Skeletal muscle satellite cell (primary cell): Measurements from ENCODE around the gene ZNF280C. TPM values are rescaled to one million over a fixed set of nuclear protein-coding genes. Genes with fewer than 3 reads are reported as not detected.

Source experiments
- H3K27me3 ChIP-seq: 2 replicates; pipeline ENCODE4 v1.7.0; 2013; ENCODE audit warnings: low read length; ENCODE audit not compliant: control insufficient read depth, insufficient read depth
- H3K36me3 ChIP-seq: 2 replicates; pipeline ENCODE4 v1.7.0; 2013; ENCODE audit warnings: mild to moderate bottlenecking, control low read depth, low read length; ENCODE audit not compliant: insufficient read depth
- H3K4me1 ChIP-seq: 2 replicates; pipeline ENCODE4 v1.7.0; 2013; ENCODE audit warnings: low read length; ENCODE audit not compliant: control insufficient read depth, insufficient read depth
- H3K4me2 ChIP-seq: 2 replicates; pipeline ENCODE4 v1.7.0; 2013; ENCODE audit warnings: mild to moderate bottlenecking, low read length
- H3K4me3 ChIP-seq: 2 replicates; pipeline ENCODE4 v1.7.0; 2013; ENCODE audit warnings: low read length
- H3K9ac ChIP-seq: 2 replicates; pipeline ENCODE4 v1.7.0; 2013; ENCODE audit warnings: mild to moderate bottlenecking, low read depth, low read length, moderate library complexity
- H3K9me3 ChIP-seq: replicated peaks from 2 replicates; pipeline ENCODE4 v1.7.0; 2013; ENCODE audit warnings: mild to moderate bottlenecking, control low read depth, low read length
- total RNA-seq: library from RNA; depleted of rRNA; stranded (reverse); fragments of >200 nt; gene quantifications from 2 replicates; pipeline ENCODE4 v1.2.3, GENCODE V29; 2012; rRNA removed

The ZNF280C gene
- total RNA-seq, result 5.5 and 5.8 TPM in 2 replicates

GRCh38 chrX:130268449-130269170, at the start of gene ZNF280C:
Gene ZNF280C (minus strand): TSS chrX:130268899. CDS start chrX:130260449, 8,450 bp downstream.
- Histone ChIP-seq H3K4me3 (peak within 1 kb of the TSS; percentile 85), H3K27me3 (no peaks in the 10 kb centered on the region)

GRCh38 chrX:130304587-130305368, 36.1 kb upstream of the ZNF280C start:
- Histone ChIP-seq H3K9me3 (no peaks in the 10 kb centered on the region), H3K4me1 (no peaks in the 10 kb centered on the region), H3K27me3 (no peaks in the 10 kb centered on the region), H3K4me3 (no peak overlapping the region), H3K9ac (no peak overlapping the region), H3K4me2 (no peak overlapping the region), H3K36me3 (no peaks in the 10 kb centered on the region)

More at GRCh38 chrX:130268449-130269170, at the start of gene ZNF280C:
- Histone ChIP-seq H3K4me1 (no peaks in the 10 kb centered on the region), H3K36me3 (no peaks in the 10 kb centered on the region), H3K9ac (peak within 1 kb of the TSS; percentile 82), H3K9me3 (peaks cover 6% of the 10 kb centered on the region), H3K4me2 (peak within 1 kb of the TSS; percentile 78)

GRCh38 chrX:130301977-130302376, 33.3 kb upstream of the ZNF280C start:
- Histone ChIP-seq H3K4me3 (no peak overlapping the region), H3K9me3 (no peaks in the 10 kb centered on the region), H3K27me3 (no peaks in the 10 kb centered on the region), H3K36me3 (no peaks in the 10 kb centered on the region), H3K4me1 (no peaks in the 10 kb centered on the region), H3K9ac (no peak overlapping the region), H3K4me2 (no peak overlapping the region)

- Histone ChIP-seq H3K4me2 (no peak overlapping the region), H3K27me3 (no peaks in the 10 kb centered on the region), H3K9ac (no peak overlapping the region), H3K4me3 (no peak overlapping the region), H3K36me3 (no peaks in the 10 kb centered on the region), H3K9me3 (no peaks in the 10 kb centered on the region), H3K4me1 (peaks cover under 1% of the 10 kb centered on the region)
These were observed 32.7 kb upstream of the ZNF280C start for GRCh38 chrX:130301405-130301804.

- Histone ChIP-seq H3K4me2 (no peak overlapping the region), H3K36me3 (no peaks in the 10 kb centered on the region), H3K9ac (no peak overlapping the region), H3K9me3 (no peaks in the 10 kb centered on the region), H3K4me1 (peaks cover 10% of the 10 kb centered on the region), H3K4me3 (no peak overlapping the region), H3K27me3 (no peaks in the 10 kb centered on the region)
These were observed 31.2 kb upstream of the ZNF280C start for GRCh38 chrX:130300010-130300282.

GRCh38 chrX:130299279-130300009, 30.7 kb upstream of the ZNF280C start:
- Histone ChIP-seq H3K4me2 (no peak overlapping the region), H3K4me1 (peaks cover 10% of the 10 kb centered on the region), H3K9ac (no peak overlapping the region), H3K9me3 (no peaks in the 10 kb centered on the region), H3K4me3 (no peak overlapping the region), H3K27me3 (no peaks in the 10 kb centered on the region), H3K36me3 (no peaks in the 10 kb centered on the region)

- Histone ChIP-seq H3K9ac (no peak overlapping the region), H3K4me2 (no peak overlapping the region), H3K9me3 (no peaks in the 10 kb centered on the region), H3K27me3 (peaks cover 7% of the 10 kb centered on the region), H3K36me3 (no peaks in the 10 kb centered on the region), H3K4me3 (no peak overlapping the region), H3K4me1 (peaks cover 10% of the 10 kb centered on the region)
These were observed 28.0 kb upstream of the ZNF280C start for GRCh38 chrX:130296743-130297142.

GRCh38 chrX:130296297-130296678, 27.6 kb upstream of the ZNF280C start:
- H3K9ac ChIP-seq, result no peak overlapping the region
- H3K4me1 ChIP-seq, result peaks cover 10% of the 10 kb centered on the region
- no peaks in the 10 kb centered on the region for H3K9me3 ChIP-seq
- H3K27me3 ChIP-seq, result peaks cover 7% of the 10 kb centered on the region
- H3K36me3 ChIP-seq, result no peaks in the 10 kb centered on the region
- H3K4me3 ChIP-seq, result no peak overlapping the region
- no peak overlapping the region for H3K4me2 ChIP-seq

- Histone ChIP-seq H3K4me2 (no peak overlapping the region), H3K36me3 (no peaks in the 10 kb centered on the region), H3K4me3 (no peak overlapping the region), H3K9me3 (no peaks in the 10 kb centered on the region), H3K9ac (no peak overlapping the region), H3K4me1 (peaks cover 10% of the 10 kb centered on the region), H3K27me3 (peaks cover 7% of the 10 kb centered on the region)
These were observed 27.0 kb upstream of the ZNF280C start for GRCh38 chrX:130295519-130296296.

DNA sequence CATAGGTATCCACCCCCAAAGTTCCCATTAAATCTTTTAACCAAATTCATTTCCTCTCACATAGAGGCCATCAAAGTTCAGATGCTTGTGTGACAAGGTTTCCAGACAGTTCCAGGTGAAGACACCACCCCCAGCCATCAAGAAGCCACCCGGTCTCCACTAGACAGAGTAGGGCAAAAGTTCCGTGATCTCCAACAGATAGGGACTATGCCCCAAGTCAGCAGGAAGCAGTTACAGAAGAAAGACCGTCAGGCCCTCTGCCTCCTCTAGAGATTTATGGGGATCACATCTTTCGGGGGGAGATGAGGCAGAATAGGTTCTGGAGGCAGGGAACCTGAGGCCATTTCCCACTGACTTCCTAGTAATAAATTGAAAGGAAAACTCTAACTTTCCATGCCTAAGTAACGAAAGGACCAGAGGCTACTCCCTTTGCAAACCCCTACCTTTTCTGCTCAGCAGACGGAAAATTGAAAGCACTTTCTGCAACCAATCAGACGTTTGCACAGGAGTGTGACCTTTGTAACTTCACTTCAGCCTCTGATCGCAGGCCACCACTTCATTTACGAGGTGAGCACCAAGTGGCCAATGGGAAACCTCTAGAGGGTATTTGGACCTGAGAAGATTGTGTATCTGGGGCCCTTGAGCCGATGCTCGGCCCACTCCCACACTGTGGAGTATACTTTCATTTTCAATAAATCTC, 18.5 kb upstream of the ZNF280C start:
- Histone ChIP-seq H3K27me3 (peaks cover 9% of the 10 kb centered on the region), H3K4me1 (no peaks in the 10 kb centered on the region), H3K9me3 (no peaks in the 10 kb centered on the region), H3K4me3 (no peak overlapping the region), H3K4me2 (no peak overlapping the region), H3K36me3 (no peaks in the 10 kb centered on the region), H3K9ac (no peak overlapping the region)
